GM20000 (cell line): ENCODE results near the gene PPP1R14C.

Experiments
- DNase-seq: peaks from one replicate; pipeline ENCODE4 v3.0.0; 2012; ENCODE audit warnings: low spot score
- TF ChIP-seq, protein P1 (sequence below): IDR thresholded peaks from 2 replicates; pipeline ENCODE4 v1.5.1; 2012; ENCODE audit warnings: mild to moderate bottlenecking, control low read depth; ENCODE audit errors: extremely low read depth, missing control alignments

The PPP1R14C gene

DNA sequence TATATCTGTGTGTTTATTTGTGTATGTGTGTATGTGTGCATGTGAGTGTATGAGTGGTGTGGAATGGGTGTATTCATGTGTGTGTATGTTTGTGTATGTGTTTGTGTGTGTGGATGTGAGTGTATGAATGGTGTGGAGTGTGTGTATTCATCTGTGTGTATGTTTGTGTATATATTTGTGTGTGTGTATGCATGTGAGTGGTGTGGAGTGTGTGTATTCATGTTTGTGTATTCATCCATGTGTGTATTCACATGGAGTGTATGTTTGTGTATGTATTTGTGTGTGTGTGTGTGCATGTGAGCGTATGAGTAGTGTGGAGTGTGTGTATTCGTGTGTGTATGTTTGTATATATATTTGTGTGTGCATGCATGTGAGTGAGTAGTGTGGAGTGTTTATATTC is 66.6 kb downstream of the PPP1R14C start:
- no peak for DNase-seq
- TF ChIP-seq, protein P1, sequence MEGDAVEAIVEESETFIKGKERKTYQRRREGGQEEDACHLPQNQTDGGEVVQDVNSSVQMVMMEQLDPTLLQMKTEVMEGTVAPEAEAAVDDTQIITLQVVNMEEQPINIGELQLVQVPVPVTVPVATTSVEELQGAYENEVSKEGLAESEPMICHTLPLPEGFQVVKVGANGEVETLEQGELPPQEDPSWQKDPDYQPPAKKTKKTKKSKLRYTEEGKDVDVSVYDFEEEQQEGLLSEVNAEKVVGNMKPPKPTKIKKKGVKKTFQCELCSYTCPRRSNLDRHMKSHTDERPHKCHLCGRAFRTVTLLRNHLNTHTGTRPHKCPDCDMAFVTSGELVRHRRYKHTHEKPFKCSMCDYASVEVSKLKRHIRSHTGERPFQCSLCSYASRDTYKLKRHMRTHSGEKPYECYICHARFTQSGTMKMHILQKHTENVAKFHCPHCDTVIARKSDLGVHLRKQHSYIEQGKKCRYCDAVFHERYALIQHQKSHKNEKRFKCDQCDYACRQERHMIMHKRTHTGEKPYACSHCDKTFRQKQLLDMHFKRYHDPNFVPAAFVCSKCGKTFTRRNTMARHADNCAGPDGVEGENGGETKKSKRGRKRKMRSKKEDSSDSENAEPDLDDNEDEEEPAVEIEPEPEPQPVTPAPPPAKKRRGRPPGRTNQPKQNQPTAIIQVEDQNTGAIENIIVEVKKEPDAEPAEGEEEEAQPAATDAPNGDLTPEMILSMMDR = no peak

DNA sequence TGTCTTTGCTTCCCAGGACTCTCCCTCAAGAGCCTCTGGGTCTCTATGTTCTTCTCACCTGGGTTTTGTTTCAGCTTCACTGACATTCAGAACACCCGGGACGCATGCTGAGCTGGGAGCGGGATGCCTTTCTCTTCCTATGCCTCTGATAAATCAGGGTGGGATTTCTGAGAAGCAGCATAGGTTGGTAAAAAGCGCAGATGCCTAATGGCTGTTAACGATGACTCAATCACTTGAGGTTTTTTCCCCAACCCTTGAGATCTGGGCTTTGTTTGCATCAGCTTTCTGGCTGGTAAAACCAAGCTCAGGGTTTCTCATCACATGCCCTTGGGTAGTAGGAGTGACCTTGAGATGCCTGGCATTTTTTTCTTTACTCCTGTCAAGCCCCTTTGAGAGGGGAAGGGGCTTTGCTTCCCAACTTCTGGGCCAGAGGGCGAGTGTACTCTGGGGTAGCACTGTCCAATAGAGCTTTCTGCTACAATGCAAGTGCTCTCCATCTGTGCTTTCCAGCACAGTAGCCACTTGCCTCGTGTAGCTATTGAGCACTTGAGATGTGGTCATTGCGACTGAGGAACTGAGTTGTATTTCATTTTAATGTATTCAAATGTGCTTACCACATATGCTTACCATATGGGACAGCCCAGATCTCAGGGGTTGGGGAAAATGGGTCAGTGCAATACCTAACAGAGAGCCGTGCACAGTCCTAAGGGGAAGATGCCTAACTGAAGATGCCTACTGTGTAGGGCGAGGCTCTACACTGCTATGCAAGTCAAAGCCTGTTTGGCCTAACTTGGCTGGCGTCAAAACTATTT is 69.1 kb downstream of the PPP1R14C start:
- TF ChIP-seq, protein P1 = no peak
- DNase-seq = no peak

DNA sequence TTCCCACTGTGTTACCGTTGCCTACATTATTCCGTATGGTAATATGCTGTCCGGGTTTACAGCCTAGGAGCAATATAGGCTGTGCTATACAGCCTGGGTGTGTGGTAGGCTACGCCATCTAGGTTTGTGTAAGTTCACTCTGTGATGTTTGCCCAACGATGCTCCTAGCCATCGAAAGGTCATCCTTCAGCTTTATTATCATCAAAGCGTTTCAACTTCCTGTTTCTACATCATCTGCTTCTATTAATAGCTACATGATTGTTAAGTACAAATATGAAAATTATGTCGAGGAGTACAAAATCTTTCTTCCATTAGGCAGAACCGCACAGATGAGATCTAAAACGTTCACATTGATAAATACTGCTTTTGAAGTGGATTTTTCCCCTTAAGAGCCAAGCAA is 69.9 kb downstream of the PPP1R14C start:
- TF ChIP-seq, protein P1 = no peak
- no peak for DNase-seq

DNA sequence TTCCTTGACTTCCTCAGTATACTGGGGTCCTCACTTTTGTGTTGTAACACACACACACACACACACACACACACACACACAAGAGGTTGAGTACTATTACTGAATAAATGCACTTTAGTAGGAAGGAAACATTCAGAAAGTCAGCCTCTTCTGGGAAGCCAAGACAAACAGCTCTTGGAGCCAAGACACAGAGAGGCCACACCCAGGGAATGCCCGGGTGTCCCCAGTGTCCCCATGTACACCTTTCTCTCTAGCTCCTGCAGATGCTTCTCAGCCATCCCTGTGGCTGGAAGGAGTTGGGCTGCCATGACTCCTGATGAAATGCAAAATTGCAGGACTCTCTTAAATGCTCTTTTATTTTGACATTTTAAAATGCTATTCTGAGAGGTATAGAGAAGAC is 70.5 kb downstream of the PPP1R14C start:
- TF ChIP-seq, protein P1 = no peak
- DNase-seq = no peak

DNA sequence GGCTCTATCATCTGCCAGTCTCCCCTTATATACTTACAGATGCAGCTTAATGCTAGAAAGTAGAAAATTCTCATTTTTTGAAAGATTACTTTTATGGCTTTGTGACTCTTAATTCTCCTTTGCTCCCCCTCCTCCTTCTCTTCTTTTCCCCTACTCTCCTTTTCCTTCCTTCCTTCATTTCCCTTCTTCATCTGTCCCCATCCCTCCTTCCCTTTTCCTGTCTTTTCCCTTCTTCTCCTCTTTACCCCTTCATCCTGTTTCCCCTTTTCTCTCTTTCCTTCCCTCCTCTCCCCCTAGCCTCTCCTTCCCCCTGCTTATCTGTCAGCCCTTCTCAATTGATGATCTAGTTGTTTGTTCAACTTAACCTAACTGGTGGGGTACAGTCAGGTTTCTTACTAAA is 71.5 kb downstream of the PPP1R14C start:
- no peak for DNase-seq
- TF ChIP-seq, protein P1 = no peak

DNA sequence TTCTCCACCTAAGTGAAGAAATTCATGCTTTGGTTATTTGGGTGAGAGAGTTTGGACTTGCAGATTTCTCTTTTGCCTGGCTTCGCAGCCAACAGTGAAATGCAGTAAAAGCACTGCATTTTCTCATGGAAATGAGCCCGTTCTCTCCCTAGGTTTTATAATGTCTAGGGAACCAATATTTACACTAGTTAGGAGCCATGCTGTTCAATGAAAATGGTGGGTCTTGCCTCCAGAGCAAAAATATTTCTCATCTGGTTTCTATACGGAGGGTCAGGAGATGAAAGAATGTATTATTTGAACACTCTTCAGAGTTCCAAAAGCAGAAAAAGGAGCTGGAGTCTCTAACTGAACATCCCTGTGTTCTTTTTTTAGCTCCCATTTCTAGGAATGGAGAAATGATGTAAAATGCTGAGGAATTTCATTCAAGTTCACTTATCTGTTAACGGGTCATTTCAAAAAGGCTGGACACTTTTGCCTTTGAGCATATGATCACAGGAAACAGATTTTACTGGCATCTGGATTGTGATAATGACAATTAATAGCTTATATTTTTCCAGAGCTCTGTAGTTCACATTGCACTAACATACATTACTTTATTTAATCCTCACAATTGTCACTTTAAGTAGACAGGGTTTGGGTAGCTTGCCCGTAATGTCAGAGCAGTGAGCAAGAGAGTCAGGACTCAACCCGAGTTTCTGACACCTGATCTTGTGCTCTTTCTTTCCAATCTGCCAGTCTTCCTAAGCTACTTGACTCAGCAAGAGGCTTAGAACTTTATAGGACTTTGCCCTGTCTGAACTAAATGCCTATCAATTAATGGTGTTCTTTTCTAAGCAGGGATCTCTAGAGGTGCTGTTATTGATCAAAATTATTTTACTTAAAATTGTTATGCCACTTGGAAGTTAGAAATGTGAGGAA is 78.0 kb downstream of the PPP1R14C start:
- TF ChIP-seq, protein P1 = no peak
- DNase-seq = no peak

DNA sequence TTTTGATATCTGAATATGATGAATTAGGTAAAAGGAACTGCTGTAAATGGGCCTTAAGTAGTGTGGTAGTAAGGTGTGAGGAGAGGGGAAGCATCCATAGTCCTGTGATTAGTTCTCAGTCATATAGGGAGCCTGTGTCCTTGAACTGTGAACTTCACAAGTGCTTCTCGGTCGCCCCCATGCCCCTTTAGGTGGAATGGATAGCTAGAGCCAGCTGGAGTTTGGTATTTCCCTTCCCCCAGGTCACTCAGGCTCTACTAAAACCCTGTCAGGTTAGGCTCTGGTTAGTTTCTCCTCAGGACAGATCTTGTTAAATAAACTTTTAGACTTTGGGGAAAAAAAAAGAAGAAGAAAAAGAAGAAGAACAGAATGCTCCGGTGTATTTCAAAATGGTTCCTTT is 82.0 kb downstream of the PPP1R14C start:
- no peak for DNase-seq
- TF ChIP-seq, protein P1 = no peak
